ENCODE results near the gene GADD45A. TPM values are rescaled to one million over a fixed set of nuclear protein-coding genes. Genes with fewer than 3 reads are reported as not detected.
A peak's percentile ranks its signal among the peaks of the same experiment; 100 is the strongest.

Gene GADD45A
- total RNA-seq, 1 experiment from 2014 or later = 48.8 TPM

- no peak for DNase-seq (ENCODE audit: low read depth)
Measured at GRCh38 chr1:67689267-67690017, 4.4 kb downstream of the GADD45A start.

GRCh38 chr1:67690018-67690363 is 5.0 kb downstream of the GADD45A start:
- DNase-seq (ENCODE audit: low read depth) = no peak

- no peak for DNase-seq (ENCODE audit: low read depth)
Measured at GRCh38 chr1:67690411-67690810, 5.4 kb downstream of the GADD45A start.

GRCh38 chr1:67691712-67692111 is 6.7 kb downstream of the GADD45A start:
- no peak for DNase-seq (ENCODE audit: low read depth)

GRCh38 chr1:67695963-67696362 is 11.0 kb downstream of the GADD45A start:
- DNase-seq (ENCODE audit: low read depth) = no peak

- no peak for DNase-seq (ENCODE audit: low read depth)
Measured at GRCh38 chr1:67696708-67697107, 11.7 kb downstream of the GADD45A start.

- peak; percentile 31 for DNase-seq (ENCODE audit: low read depth)
Measured at GRCh38 chr1:67700220-67700619, 15.2 kb downstream of the GADD45A start.

- peak; percentile 99 for DNase-seq (ENCODE audit: low read depth)
Measured at GRCh38 chr1:67700692-67701410, 15.8 kb downstream of the GADD45A start.

GRCh38 chr1:67701876-67702275 is 16.9 kb downstream of the GADD45A start:
- no peak for DNase-seq (ENCODE audit: low read depth)

- no peak for DNase-seq (ENCODE audit: low read depth)
Measured at GRCh38 chr1:67704351-67704750, 19.4 kb downstream of the GADD45A start.

- DNase-seq (ENCODE audit: low read depth) = no peak
Measured at GRCh38 chr1:67705735-67706453, 20.9 kb downstream of the GADD45A start.

GRCh38 chr1:67708606-67709005 is 23.6 kb downstream of the GADD45A start:
- peak; percentile 90 for DNase-seq (ENCODE audit: low read depth)

GRCh38 chr1:67710417-67710816 is 25.4 kb downstream of the GADD45A start:
- DNase-seq (ENCODE audit: low read depth) = peak; percentile 76

- no peak for DNase-seq (ENCODE audit: low read depth)
Measured at GRCh38 chr1:67711158-67711854, 26.3 kb downstream of the GADD45A start.

GRCh38 chr1:67711855-67712212 is 26.8 kb downstream of the GADD45A start:
- no peak for DNase-seq (ENCODE audit: low read depth)

- peak; percentile 96 for DNase-seq (ENCODE audit: low read depth)
Measured at GRCh38 chr1:67713057-67713846, 28.3 kb downstream of the GADD45A start.

GRCh38 chr1:67715819-67716218 is 30.8 kb downstream of the GADD45A start:
- DNase-seq (ENCODE audit: low read depth) = no peak

GRCh38 chr1:67716800-67717199 is 31.8 kb downstream of the GADD45A start:
- peak; percentile 73 for DNase-seq (ENCODE audit: low read depth)

- peak; percentile 63 for DNase-seq (ENCODE audit: low read depth)
Measured at GRCh38 chr1:67717876-67718275, 32.9 kb downstream of the GADD45A start.

- DNase-seq (ENCODE audit: low read depth) = no peak
Measured at GRCh38 chr1:67719329-67720196, 34.6 kb downstream of the GADD45A start.

Data from M059J (cell line).